ENCODE data around the gene WDFY2. TPM values are rescaled to one million over a fixed set of nuclear protein-coding genes. Genes with fewer than 3 reads are reported as not detected.
"Not testable (repeated sequence)": the region's sequence is repeated elsewhere in the genome, so short reads cannot be mapped to it uniquely, and the experiment has no call there.

The WDFY2 gene
- total RNA-seq, 1 donor from 2014 or later = 43.0 TPM

GRCh38 chr13:51541809-51542258 is 42.4 kb upstream of the WDFY2 start:
- Mint-ChIP-seq H3K27me3 (ENCODE audit: unreplicated experiment) (no peaks in the 10 kb centered on the region), H3K4me3 (ENCODE audit: unreplicated experiment) (no peak overlapping the region), H3K4me1 (ENCODE audit: low read depth, unreplicated experiment) (peaks cover 2% of the 10 kb centered on the region), H3K27ac (ENCODE audit: unreplicated experiment) (no peak overlapping the region), H3K9me3 (ENCODE audit: unreplicated experiment) (peaks cover 6% of the 10 kb centered on the region), H3K36me3 (ENCODE audit: unreplicated experiment) (no peaks in the 10 kb centered on the region)
- no peak for TF ChIP-seq CTCF (IDR thresholded peaks at IDR 0.05; ENCODE audit: partially characterized antibody, unreplicated experiment)
- DNase-seq = no peak

- Mint-ChIP-seq H3K27ac (ENCODE audit: unreplicated experiment) (no peak overlapping the region), H3K36me3 (ENCODE audit: unreplicated experiment) (no peaks in the 10 kb centered on the region), H3K4me1 (ENCODE audit: low read depth, unreplicated experiment) (peaks cover 2% of the 10 kb centered on the region), H3K9me3 (ENCODE audit: unreplicated experiment) (peaks cover 6% of the 10 kb centered on the region), H3K27me3 (ENCODE audit: unreplicated experiment) (no peaks in the 10 kb centered on the region), H3K4me3 (ENCODE audit: unreplicated experiment) (no peak overlapping the region)
- no peak for TF ChIP-seq CTCF (IDR thresholded peaks at IDR 0.05; ENCODE audit: partially characterized antibody, unreplicated experiment)
- no peak for DNase-seq
Measured at GRCh38 chr13:51542346-51543242, 41.7 kb upstream of the WDFY2 start.

- H3K27me3 Mint-ChIP-seq (ENCODE audit: unreplicated experiment); H3K36me3 Mint-ChIP-seq (ENCODE audit: unreplicated experiment); H3K4me1 Mint-ChIP-seq (ENCODE audit: low read depth, unreplicated experiment); H3K27ac Mint-ChIP-seq (ENCODE audit: unreplicated experiment); DNase-seq; H3K9me3 Mint-ChIP-seq (ENCODE audit: unreplicated experiment); H3K4me3 Mint-ChIP-seq (ENCODE audit: unreplicated experiment): not testable (repeated sequence)
Measured at GRCh38 chr13:51545446-51545845, 38.8 kb upstream of the WDFY2 start.

- DNase-seq = no peak
- TF ChIP-seq CTCF (IDR thresholded peaks at IDR 0.05; ENCODE audit: partially characterized antibody, unreplicated experiment) = no peak
- Mint-ChIP-seq H3K4me3 (ENCODE audit: unreplicated experiment) (no peak overlapping the region), H3K9me3 (ENCODE audit: unreplicated experiment) (peaks cover 5% of the 10 kb centered on the region), H3K27me3 (ENCODE audit: unreplicated experiment) (no peaks in the 10 kb centered on the region), H3K27ac (ENCODE audit: unreplicated experiment) (no peak overlapping the region), H3K36me3 (ENCODE audit: unreplicated experiment) (no peaks in the 10 kb centered on the region), H3K4me1 (ENCODE audit: low read depth, unreplicated experiment) (peaks cover 2% of the 10 kb centered on the region)
Measured at GRCh38 chr13:51547425-51548176, 36.7 kb upstream of the WDFY2 start.

- Mint-ChIP-seq H3K27me3 (ENCODE audit: unreplicated experiment) (no peaks in the 10 kb centered on the region), H3K27ac (ENCODE audit: unreplicated experiment) (no peak overlapping the region), H3K9me3 (ENCODE audit: unreplicated experiment) (peaks cover 5% of the 10 kb centered on the region), H3K4me3 (ENCODE audit: unreplicated experiment) (no peak overlapping the region), H3K4me1 (ENCODE audit: low read depth, unreplicated experiment) (no peaks in the 10 kb centered on the region), H3K36me3 (ENCODE audit: unreplicated experiment) (no peaks in the 10 kb centered on the region)
- DNase-seq = no peak
- TF ChIP-seq CTCF (IDR thresholded peaks at IDR 0.05; ENCODE audit: partially characterized antibody, unreplicated experiment) = no peak
Measured at GRCh38 chr13:51549050-51549449, 35.2 kb upstream of the WDFY2 start.

Data from glutamatergic neuron (in vitro differentiated cells).